Astrocyte (in vitro differentiated cells and primary cell): Measurements from ENCODE around the gene PTGR3.

Experiments
- EZH2 ChIP-seq: IDR thresholded peaks from 2 replicates; pipeline ENCODE4 v1.6.1; 2012; ENCODE audit warnings: mild to moderate bottlenecking, low read length, inconsistent platforms; ENCODE audit not compliant: insufficient read depth
- TF ChIP-seq, protein P1 (sequence below): IDR thresholded peaks from 2 replicates; pipeline ENCODE4 v1.5.1; 2011; ENCODE audit warnings: low read depth, mild to moderate bottlenecking, inconsistent platforms, low read length, moderate library complexity; ENCODE audit not compliant: insufficient read depth

GRCh38 chr18:75170916-75171315 lies 38.0 kb downstream of the PTGR3 start:
- TF ChIP-seq, protein P1, sequence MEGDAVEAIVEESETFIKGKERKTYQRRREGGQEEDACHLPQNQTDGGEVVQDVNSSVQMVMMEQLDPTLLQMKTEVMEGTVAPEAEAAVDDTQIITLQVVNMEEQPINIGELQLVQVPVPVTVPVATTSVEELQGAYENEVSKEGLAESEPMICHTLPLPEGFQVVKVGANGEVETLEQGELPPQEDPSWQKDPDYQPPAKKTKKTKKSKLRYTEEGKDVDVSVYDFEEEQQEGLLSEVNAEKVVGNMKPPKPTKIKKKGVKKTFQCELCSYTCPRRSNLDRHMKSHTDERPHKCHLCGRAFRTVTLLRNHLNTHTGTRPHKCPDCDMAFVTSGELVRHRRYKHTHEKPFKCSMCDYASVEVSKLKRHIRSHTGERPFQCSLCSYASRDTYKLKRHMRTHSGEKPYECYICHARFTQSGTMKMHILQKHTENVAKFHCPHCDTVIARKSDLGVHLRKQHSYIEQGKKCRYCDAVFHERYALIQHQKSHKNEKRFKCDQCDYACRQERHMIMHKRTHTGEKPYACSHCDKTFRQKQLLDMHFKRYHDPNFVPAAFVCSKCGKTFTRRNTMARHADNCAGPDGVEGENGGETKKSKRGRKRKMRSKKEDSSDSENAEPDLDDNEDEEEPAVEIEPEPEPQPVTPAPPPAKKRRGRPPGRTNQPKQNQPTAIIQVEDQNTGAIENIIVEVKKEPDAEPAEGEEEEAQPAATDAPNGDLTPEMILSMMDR, result no peak
- no peak for TF ChIP-seq EZH2
